Measurements from ENCODE around the gene NPY2R.
A peak's percentile ranks its signal among the peaks of the same experiment; 100 is the strongest.

NPY2R gene

GRCh38 chr4:155208258-155209054, at the start of gene NPY2R:
TSS of gene NPY2R (plus strand) at chr4:155208636. CDS start at chr4:155213940, 5,304 bp downstream.
- DNase-seq = no peak

DNA sequence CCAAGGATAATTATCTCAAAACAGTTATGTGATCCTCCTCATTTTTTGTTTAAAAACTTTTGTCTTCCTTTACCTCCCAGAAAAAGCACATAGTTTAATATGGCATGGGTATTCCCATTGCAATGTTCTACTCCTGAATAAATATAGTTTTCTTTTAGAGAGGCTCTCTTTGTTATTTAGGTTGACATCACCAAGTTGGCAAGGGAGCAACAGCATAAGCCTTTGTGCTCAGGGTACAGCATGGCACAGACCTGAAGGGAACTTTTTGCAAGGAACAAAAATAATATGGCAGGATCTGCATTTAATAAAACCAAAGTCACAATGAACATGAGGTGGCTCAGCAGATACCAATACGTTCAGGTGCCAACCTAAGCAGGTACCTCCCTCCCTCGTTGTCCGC, 47.1 kb upstream of the NPY2R start:
- DNase-seq = no peak

DNA sequence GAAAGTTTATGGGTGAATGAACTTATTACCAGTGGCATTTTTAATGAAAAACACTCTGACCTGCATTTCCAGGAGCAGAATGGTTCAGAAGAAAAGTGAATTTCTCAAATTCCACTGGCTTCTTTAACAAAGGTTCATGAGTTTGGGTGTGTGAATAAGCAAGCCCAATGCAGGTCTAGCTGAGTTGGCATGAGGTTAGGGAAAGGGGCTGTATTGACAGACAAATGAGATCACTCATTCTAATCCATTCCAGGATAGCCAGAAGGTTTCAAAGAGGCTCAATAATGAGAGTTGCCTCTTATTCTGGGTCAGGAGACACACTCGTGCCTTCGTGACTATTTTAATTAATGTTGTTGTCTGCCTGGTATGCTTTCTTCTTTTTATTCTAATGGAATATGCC, 43.7 kb upstream of the NPY2R start:
- DNase-seq = no peak

DNA sequence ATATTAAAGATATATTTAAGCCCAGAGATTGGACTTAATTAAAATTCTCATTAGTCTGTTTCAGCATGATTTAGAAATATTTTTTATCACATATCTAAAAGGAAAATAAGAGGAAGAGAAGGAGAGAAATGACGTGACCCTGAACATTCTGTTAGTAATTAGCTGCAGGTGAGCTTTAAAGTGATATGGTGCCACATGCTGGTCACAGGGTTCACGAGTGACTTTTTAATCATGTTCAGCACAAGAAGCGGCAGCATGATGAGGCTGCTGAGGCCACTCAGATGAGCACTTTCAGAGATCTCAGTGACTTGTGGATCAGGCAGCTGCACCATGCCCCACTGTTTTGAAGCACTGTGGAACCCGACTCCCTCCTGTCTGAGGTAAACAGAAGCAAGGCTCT, 37.9 kb upstream of the NPY2R start:
- DNase-seq = no peak

DNA sequence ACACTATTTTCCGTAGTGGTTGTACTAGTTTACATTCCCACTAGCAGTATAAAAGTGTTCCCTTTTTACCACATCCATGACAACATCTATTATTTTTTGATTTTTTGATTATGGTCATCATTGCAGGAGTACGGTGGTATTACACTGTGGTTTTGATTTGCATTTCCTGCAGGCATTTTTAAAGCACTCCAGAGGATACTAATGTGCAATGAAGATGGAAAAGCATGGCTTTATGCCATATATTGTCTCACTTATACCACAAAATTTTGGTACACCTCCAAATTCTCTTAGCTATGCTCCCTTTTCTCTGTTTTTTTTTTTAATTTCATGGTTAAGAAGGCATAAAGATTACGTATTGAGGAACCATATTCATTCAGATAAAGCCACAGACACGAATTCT, 35.1 kb upstream of the NPY2R start:
- DNase-seq = no peak

DNA sequence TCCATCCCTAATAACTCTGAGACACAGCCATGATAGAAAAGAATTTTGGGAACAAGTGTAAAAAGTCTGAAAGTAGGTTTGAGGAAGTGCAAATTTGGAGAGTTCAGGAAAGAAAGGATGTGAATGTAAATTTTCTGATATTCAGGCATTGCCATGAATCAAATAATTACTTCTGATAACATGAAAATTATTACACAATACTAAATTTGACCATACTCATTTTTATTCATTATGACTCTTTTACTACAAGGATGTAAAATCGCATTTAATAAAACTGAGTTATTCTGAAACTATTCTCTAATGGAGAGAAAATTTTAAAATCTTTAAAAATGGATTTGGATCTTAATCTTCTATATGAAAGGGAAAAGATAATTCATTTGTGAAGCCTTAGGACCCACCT, 33.8 kb upstream of the NPY2R start:
- no peak for DNase-seq

DNA sequence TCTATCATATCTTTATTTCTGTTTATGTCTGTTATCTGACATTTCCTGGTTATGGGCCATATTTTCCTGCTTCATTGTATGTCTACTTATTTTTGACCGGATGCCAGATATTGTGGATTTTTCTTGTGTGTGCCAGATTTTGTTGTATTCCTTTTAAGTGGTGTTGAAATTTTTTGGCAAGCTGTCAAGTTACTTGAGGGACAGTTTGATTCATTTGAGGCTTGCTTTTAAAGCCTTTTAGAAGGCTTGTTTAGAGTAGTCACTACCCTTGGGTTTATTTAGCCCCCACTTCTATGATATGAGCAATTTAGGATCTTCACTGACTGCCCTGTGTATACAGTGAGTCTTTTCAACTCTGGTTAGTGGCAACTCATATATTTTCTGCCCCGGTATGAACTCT, 29.2 kb upstream of the NPY2R start:
- DNase-seq = no peak

DNA sequence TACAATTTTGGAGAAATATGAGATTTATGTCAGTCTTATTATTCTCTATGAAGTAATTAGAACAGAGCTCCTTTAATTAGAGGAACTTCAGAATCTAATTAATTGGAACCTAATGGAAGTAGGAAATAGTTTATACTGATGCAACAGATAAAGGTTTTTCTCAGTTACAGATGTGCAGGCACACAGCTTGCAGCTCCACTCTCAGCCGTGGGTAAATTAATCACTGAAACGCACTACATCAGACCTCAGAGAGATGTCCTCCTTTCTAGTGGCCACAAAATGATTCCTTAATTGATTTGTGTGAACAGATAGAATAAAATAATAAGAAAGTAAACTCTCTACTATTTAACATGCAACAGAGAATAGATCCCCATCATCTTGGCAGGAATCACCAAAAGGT, 21.5 kb upstream of the NPY2R start:
- DNase-seq = no peak

DNA sequence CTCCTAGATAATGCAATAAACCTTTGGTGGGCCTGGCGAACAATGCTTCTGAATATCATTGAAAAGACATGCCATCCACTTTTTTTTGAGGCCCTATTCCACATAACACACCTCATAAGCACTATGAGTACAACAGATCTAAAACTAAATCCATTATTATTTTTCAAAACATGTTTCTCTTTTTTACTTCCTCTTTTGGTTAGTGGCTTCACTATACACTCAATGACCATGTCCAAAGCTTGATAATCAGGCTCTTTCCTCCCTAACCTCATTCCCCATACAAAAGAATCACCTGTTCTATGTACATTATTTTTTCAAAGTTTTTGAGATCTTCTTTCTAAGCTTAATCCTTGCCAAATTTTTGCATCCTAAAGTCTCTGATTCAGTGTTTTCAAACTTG, 20.4 kb upstream of the NPY2R start:
- peak in 1 of 2 experiments; percentile 18 for DNase-seq

DNA sequence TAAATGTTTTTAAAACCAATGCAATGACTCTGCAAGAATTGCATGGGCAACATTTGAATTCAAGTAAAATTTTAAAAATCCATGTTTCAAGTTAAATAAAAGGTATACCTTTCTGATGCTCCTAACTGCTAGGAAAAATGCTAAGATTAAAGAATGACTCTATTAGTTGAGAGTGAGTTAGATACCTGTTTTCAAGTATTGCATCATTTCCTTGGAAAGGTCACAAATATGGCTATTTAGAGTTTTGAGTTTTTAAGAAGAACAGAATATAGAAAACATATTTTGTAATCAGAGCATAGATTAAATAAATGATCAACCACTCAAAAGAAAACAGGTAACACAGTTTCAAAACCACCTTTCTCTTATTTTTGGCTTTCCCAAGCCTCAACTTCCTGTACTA, 18.3 kb upstream of the NPY2R start:
- no peak for DNase-seq

DNA sequence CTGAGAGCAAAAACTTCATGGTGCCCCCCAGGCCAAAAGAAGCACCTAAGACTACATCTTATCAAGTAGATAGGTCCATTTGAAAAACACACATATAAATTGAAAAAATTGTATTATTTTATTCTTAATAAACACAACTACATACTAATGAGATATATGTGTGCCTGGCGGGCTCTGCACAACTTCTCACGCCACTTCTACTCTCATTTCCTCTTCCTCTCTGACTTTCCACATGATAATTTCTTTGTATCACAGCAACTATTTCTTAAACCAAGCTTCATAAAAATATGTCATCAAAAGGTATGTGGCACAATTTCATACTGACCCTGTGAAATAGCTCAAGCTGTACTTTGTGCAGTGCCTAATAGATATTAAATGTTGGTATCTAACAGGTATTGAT, 10.7 kb upstream of the NPY2R start:
- DNase-seq = no peak

- no peak for DNase-seq
These were observed 740 bp upstream of the NPY2R start for GRCh38 chr4:155207534-155208257.

- DNase-seq = no peak
These were observed 11.6 kb downstream of the NPY2R start for GRCh38 chr4:155220025-155220424.

- no peak for DNase-seq
These were observed 18.7 kb downstream of the NPY2R start for GRCh38 chr4:155227131-155227530.

DNA sequence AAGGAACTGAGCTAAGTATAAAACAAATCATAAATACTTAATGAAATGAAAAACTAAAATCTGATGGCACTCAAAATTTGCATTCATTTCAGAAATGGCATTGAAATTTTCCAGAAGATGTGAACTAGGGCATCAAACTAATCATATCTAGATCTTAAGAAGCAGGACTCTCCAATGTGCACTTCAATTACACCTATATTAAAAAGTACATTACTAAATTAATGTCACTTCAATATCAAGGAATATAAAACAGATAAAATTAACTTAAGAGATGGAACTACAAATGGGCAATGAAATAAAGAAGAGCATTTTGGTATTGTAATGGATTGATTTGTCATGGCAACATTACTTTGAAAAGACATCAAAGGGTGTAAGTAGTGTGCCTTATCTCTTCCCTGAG, 20.3 kb downstream of the NPY2R start:
- no peak for DNase-seq

GRCh38 chr4:155232432-155232831, 24.0 kb downstream of the NPY2R start:
- no peak for DNase-seq

DNA sequence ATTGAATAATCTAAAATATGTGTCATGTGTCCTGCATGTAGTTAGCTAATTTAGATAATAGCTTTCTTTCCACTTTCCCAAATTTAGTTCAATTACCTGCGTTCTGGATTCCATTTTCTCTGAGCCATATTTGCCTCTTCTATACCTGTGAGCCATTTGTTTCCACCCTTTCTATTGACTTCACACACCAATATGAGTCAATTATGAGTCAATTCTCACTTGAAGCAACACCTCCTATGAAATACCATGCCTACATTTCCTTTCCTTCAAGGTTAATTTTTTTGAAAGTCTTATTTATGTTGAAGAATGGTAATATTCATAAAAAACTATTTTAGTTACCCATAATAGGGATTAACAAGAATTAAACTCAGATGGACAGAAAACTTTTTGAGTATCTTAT, 25.8 kb downstream of the NPY2R start:
- DNase-seq = no peak

DNA sequence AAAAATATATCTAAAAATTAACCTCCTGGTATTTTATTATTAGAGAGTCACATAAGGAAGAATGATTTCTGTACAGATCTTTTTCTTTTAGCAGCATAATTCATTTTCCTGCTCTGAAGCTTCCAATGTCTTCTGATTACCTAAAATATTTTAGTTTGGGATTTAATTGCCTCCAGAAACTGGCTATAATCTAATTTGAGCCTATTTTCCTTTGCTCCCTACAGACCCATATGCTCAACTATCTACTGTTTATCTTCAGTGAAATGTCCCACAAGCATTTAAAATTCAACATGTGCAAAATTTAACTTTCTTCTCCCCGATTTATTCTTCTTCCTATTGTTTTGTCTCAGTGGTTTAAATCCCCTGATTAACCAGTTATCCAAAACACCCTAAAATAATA, 29.1 kb downstream of the NPY2R start:
- DNase-seq = no peak

DNA sequence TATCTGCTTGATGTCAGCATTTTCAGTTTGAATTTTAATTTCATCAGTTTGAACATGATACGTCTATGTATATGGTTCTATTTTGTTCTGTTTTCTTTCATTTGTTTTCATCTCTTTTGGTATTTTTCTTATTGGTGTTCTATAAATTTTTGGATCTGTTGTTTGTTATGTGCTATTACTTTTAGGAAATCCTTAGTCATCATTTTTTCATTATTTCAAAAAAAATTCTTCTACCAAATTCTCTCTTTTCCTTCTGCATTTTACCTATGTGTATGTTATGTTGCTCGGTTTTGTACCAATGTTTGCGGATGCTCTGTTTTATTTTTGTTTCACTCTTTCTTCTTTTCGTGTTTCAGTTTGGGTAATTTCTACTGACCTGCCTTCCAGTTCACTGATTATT, 32.8 kb downstream of the NPY2R start:
- no peak for DNase-seq

DNA sequence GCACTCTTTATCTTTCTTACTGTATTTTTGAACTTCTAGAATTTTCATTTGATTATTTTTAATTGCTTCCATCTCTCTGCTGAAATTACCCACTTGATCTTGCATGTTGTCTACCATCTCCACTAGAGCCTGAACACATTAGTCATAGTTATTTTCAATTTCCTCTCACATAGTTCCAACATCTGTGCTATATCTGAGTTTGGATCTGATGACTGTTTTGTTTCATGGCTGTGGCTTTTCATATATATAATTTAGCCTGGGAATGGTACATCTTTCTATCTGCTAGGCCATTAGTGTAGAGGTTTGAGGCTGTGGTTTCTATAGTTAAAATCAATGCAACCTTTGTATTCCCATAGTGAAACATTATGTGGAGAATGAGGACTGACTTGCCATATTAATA, 33.2 kb downstream of the NPY2R start:
- no peak for DNase-seq

GRCh38 chr4:155245105-155245504, 36.7 kb downstream of the NPY2R start:
- DNase-seq = no peak

DNA sequence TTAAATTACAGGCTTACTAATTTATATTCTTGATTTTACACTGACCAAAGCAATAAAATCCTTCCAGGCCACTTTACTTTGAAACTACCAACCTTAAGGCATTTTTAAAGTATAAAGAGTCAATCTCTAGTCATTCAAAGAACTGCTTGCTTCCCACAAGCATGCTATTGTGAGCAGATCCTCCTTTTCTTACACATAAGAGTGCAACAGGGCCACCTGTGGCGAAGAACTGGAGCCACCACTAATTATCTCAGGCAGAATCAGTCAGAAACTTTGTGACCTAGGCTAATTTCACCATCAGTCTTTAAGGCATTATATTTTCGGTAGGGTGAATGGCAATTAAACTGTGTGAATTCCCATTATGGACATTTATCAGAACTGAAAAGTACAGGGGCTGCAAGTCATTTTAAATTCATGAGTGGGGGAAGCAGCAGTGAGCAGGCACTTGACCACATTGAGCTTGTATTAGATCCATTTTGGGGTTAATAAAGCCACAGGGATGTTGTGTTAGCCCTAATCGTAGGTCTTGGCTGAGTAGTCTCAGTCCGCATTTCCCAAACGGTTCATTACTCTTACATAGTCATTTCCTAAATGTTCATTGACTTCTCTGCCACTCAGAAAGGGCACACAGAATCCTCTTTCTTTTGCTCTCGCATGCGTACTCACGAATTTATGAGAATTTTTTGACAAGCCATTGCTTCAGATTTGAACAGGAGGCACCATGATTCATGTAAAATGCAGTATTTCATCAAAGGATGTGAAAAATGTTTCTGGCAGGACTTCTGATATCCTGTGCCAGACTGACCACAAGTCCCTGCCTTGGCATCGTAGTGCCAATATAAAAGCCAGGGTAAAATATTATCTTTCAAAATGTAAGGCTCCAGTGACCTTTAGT, 39.8 kb downstream of the NPY2R start:
- DNase-seq = no peak

- DNase-seq = no peak
These were observed 40.7 kb downstream of the NPY2R start for GRCh38 chr4:155249016-155249566.

Measured in Kasumi-1 (cell line).